ENCODE results near the gene GPR17.

GPR17 gene

GRCh38 chr2:127637236-127637630, 8.7 kb upstream of the GPR17 start:
- Histone ChIP-seq H3K4me2 (ENCODE audit: low read length, poor library complexity, severe bottlenecking) (no peak overlapping the region), H2BK12ac (ENCODE audit: low read length in 2 of 2) (peak overlapping the region; percentile 85 to 93)

GRCh38 chr2:127637725-127638252, 8.2 kb upstream of the GPR17 start:
- Histone ChIP-seq H3K9ac (ENCODE audit: low read length) (peak overlapping the region; percentile 38), H3K4me3 (ENCODE audit: insufficient read depth in 1 of 2, low read depth in 1 of 2, low read length in 2 of 2) (no peak overlapping the region), H3K4me1 (ENCODE audit: control insufficient read depth, insufficient read depth, low read depth, low read length) (peaks cover 35% of the 10 kb centered on the region), H2BK15ac (ENCODE audit: low read depth, poor library complexity, severe bottlenecking) (peak overlapping the region; percentile 92), H2BK12ac (ENCODE audit: low read length in 2 of 2) (peak overlapping the region; percentile 72 to 83), H3K79me1 (replicated peaks; ENCODE audit: low read length, poor library complexity, severe bottlenecking) (no peaks in the 10 kb centered on the region), H2AK5ac (ENCODE audit: low read length, severe bottlenecking) (peak overlapping the region; percentile 97), H3K27ac (ENCODE audit: low read length, poor library complexity, severe bottlenecking) (no peak overlapping the region), H3K36me3 (ENCODE audit: control insufficient read depth in 1 of 2, insufficient read depth in 2 of 2, low read depth in 1 of 2, low read length in 2 of 2) (peaks cover 0 to 16% of the 10 kb centered on the region in 2 experiments), H3K9me3 (ENCODE audit: control insufficient read depth, low read length) (no peaks in the 10 kb centered on the region), H3K18ac (ENCODE audit: low read depth in 1 of 2, low read length in 2 of 2) (peak overlapping the region; percentile 63 to 92), H3K23ac (ENCODE audit: low read length in 2 of 2) (peak overlapping the region in 1 of 2 experiments; percentile 60), H3K14ac (ENCODE audit: low read length in 2 of 2) (peak overlapping the region in 1 of 2 experiments; percentile 15), H2BK5ac (ENCODE audit: low read depth, low read length, poor library complexity, severe bottlenecking) (no peak overlapping the region), H3K4me2 (ENCODE audit: low read length, poor library complexity, severe bottlenecking) (no peak overlapping the region), H4K8ac (ENCODE audit: low read length) (peak overlapping the region; percentile 96), H2BK120ac (ENCODE audit: low read depth, low read length) (peak overlapping the region; percentile 94), H3K27me3 (ENCODE audit: control insufficient read depth in 1 of 2, insufficient read depth in 1 of 2, low read length in 2 of 2) (no peaks in the 10 kb centered on the region), H2AFZ (ENCODE audit: low read depth, low read length) (peak overlapping the region; percentile 92), H4K91ac (ENCODE audit: low read length) (peak overlapping the region; percentile 99), H3K4ac (ENCODE audit: low read depth in 1 of 2, low read length in 2 of 2) (peak overlapping the region; percentile 9 to 82)
- DNase-seq, result peak; percentile 82
- WGBS, result 15% methylated on average over 8 of the region's 8 CpGs

More at GRCh38 chr2:127637236-127637630, 8.7 kb upstream of the GPR17 start:
- Histone ChIP-seq H2BK15ac (ENCODE audit: low read depth, poor library complexity, severe bottlenecking) (peak overlapping the region; percentile 94), H3K9ac (ENCODE audit: low read length) (peak overlapping the region; percentile 38), H2BK120ac (ENCODE audit: low read depth, low read length) (peak overlapping the region; percentile 94), H3K23ac (ENCODE audit: low read length in 2 of 2) (no peak overlapping the region), H3K79me1 (replicated peaks; ENCODE audit: low read length, poor library complexity, severe bottlenecking) (no peaks in the 10 kb centered on the region), H4K8ac (ENCODE audit: low read length) (peak overlapping the region; percentile 90), H3K18ac (ENCODE audit: low read depth in 1 of 2, low read length in 2 of 2) (peak overlapping the region; percentile 81 to 85), H3K4ac (ENCODE audit: low read depth in 1 of 2, low read length in 2 of 2) (peak overlapping the region; percentile 75 to 80), H2AK5ac (ENCODE audit: low read length, severe bottlenecking) (peak overlapping the region; percentile 97), H2BK5ac (ENCODE audit: low read depth, low read length, poor library complexity, severe bottlenecking) (peak overlapping the region; percentile 46), H4K91ac (ENCODE audit: low read length) (peak overlapping the region; percentile 97), H3K9me3 (ENCODE audit: control insufficient read depth, low read length) (no peaks in the 10 kb centered on the region), H3K27me3 (ENCODE audit: control insufficient read depth in 1 of 2, insufficient read depth in 1 of 2, low read length in 2 of 2) (no peaks in the 10 kb centered on the region), H3K4me3 (ENCODE audit: insufficient read depth in 1 of 2, low read depth in 1 of 2, low read length in 2 of 2) (no peak overlapping the region), H2AFZ (ENCODE audit: low read depth, low read length) (no peak overlapping the region), H3K4me1 (ENCODE audit: control insufficient read depth, insufficient read depth, low read depth, low read length) (peaks cover 35% of the 10 kb centered on the region), H3K36me3 (ENCODE audit: control insufficient read depth in 1 of 2, insufficient read depth in 2 of 2, low read depth in 1 of 2, low read length in 2 of 2) (peaks cover 0 to 16% of the 10 kb centered on the region in 2 experiments), H3K14ac (ENCODE audit: low read length in 2 of 2) (peak overlapping the region in 1 of 2 experiments; percentile 90), H3K27ac (ENCODE audit: low read length, poor library complexity, severe bottlenecking) (no peak overlapping the region)
- no peak for DNase-seq
- WGBS, result 71% methylated on average over 10 of the region's 13 CpGs

GRCh38 chr2:127638361-127639110, 7.4 kb upstream of the GPR17 start:
- Histone ChIP-seq H3K27ac (ENCODE audit: low read length, poor library complexity, severe bottlenecking) (no peak overlapping the region), H3K9me3 (ENCODE audit: control insufficient read depth, low read length) (no peaks in the 10 kb centered on the region), H3K18ac (ENCODE audit: low read depth in 1 of 2, low read length in 2 of 2) (peak overlapping the region; percentile 63 to 92), H2BK12ac (ENCODE audit: low read length in 2 of 2) (peak overlapping the region in 1 of 2 experiments; percentile 13), H3K4me1 (ENCODE audit: control insufficient read depth, insufficient read depth, low read depth, low read length) (peaks cover 35% of the 10 kb centered on the region), H2BK15ac (ENCODE audit: low read depth, poor library complexity, severe bottlenecking) (peak overlapping the region; percentile 12), H3K79me1 (replicated peaks; ENCODE audit: low read length, poor library complexity, severe bottlenecking) (no peaks in the 10 kb centered on the region), H2AFZ (ENCODE audit: low read depth, low read length) (no peak overlapping the region), H3K9ac (ENCODE audit: low read length) (no peak overlapping the region), H2BK5ac (ENCODE audit: low read depth, low read length, poor library complexity, severe bottlenecking) (no peak overlapping the region), H2BK120ac (ENCODE audit: low read depth, low read length) (peak overlapping the region; percentile 74), H3K4me2 (ENCODE audit: low read length, poor library complexity, severe bottlenecking) (no peak overlapping the region), H2AK5ac (ENCODE audit: low read length, severe bottlenecking) (peak overlapping the region; percentile 7), H4K8ac (ENCODE audit: low read length) (peak overlapping the region; percentile 96), H3K14ac (ENCODE audit: low read length in 2 of 2) (no peak overlapping the region), H3K36me3 (ENCODE audit: control insufficient read depth in 1 of 2, insufficient read depth in 2 of 2, low read depth in 1 of 2, low read length in 2 of 2) (peaks cover 0 to 16% of the 10 kb centered on the region in 2 experiments), H4K91ac (ENCODE audit: low read length) (peak overlapping the region; percentile 99), H3K4ac (ENCODE audit: low read depth in 1 of 2, low read length in 2 of 2) (peak overlapping the region in 1 of 2 experiments; percentile 9), H3K4me3 (ENCODE audit: insufficient read depth in 1 of 2, low read depth in 1 of 2, low read length in 2 of 2) (no peak overlapping the region), H3K23ac (ENCODE audit: low read length in 2 of 2) (no peak overlapping the region), H3K27me3 (ENCODE audit: control insufficient read depth in 1 of 2, insufficient read depth in 1 of 2, low read length in 2 of 2) (no peaks in the 10 kb centered on the region)
- 78% methylated on average over 17 of the region's 23 CpGs for WGBS
- DNase-seq, result peak; percentile 35

- 93% methylated on average over 13 of the region's 13 CpGs for WGBS
- Histone ChIP-seq H2BK15ac (ENCODE audit: low read depth, poor library complexity, severe bottlenecking) (no peak overlapping the region), H3K9ac (ENCODE audit: low read length) (no peak overlapping the region), H2BK12ac (ENCODE audit: low read length in 2 of 2) (no peak overlapping the region), H4K8ac (ENCODE audit: low read length) (no peak overlapping the region), H2BK5ac (ENCODE audit: low read depth, low read length, poor library complexity, severe bottlenecking) (no peak overlapping the region), H3K14ac (ENCODE audit: low read length in 2 of 2) (no peak overlapping the region), H2BK120ac (ENCODE audit: low read depth, low read length) (no peak overlapping the region), H3K4me1 (ENCODE audit: control insufficient read depth, insufficient read depth, low read depth, low read length) (peaks cover 35% of the 10 kb centered on the region), H2AK5ac (ENCODE audit: low read length, severe bottlenecking) (no peak overlapping the region), H3K23ac (ENCODE audit: low read length in 2 of 2) (no peak overlapping the region), H3K4me2 (ENCODE audit: low read length, poor library complexity, severe bottlenecking) (no peak overlapping the region), H3K9me3 (ENCODE audit: control insufficient read depth, low read length) (no peaks in the 10 kb centered on the region), H3K36me3 (ENCODE audit: control insufficient read depth in 1 of 2, insufficient read depth in 2 of 2, low read depth in 1 of 2, low read length in 2 of 2) (peaks cover 0 to 16% of the 10 kb centered on the region in 2 experiments), H2AFZ (ENCODE audit: low read depth, low read length) (no peak overlapping the region), H3K4me3 (ENCODE audit: insufficient read depth in 1 of 2, low read depth in 1 of 2, low read length in 2 of 2) (no peak overlapping the region), H3K27me3 (ENCODE audit: control insufficient read depth in 1 of 2, insufficient read depth in 1 of 2, low read length in 2 of 2) (no peaks in the 10 kb centered on the region), H4K91ac (ENCODE audit: low read length) (peak overlapping the region; percentile 99), H3K79me1 (replicated peaks; ENCODE audit: low read length, poor library complexity, severe bottlenecking) (no peaks in the 10 kb centered on the region), H3K4ac (ENCODE audit: low read depth in 1 of 2, low read length in 2 of 2) (no peak overlapping the region), H3K27ac (ENCODE audit: low read length, poor library complexity, severe bottlenecking) (no peak overlapping the region), H3K18ac (ENCODE audit: low read depth in 1 of 2, low read length in 2 of 2) (no peak overlapping the region)
- no peak for DNase-seq
Observed at GRCh38 chr2:127639111-127639474, 6.9 kb upstream of the GPR17 start.

Measured in mesenchymal stem cell (in vitro differentiated cells and primary cell).